ENCODE data around the gene WSCD1. TPM values are rescaled to one million over a fixed set of nuclear protein-coding genes. Genes with fewer than 3 reads are reported as not detected.

WSCD1 gene
- polyA plus RNA-seq, 3 donors, result not detected

DNA sequence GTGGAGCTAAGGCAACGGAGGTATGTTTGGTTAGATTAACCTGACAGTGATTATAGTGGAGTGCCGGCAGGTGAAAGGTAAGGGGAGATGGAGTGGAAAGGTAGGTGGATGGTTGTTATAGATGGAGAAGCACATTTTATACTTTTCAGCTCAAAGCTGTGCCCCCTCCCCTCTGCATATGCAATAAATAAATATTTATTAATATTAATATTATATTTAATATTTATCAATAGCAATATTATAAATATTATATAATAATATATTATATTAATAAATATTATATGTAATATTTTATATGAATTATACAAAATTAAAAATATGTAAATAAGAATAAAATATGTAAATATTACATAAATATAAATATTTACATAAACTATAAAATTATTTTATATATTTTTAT is 70.0 kb downstream of the WSCD1 start:
- WGBS (ENCODE audit: insufficient coverage), result 100% methylated on average over 1 of the region's 2 CpGs
- H3K36me3 ChIP-seq (replicated peaks in 1 of 2; ENCODE audit: control insufficient read depth in 1 of 2, insufficient read depth in 2 of 2, low read length in 2 of 2), result no peaks in the 10 kb centered on the region
- peak overlapping the region in 1 of 7 donors; percentile 19 for H3K27ac Mint-ChIP-seq
- no peak overlapping the region for H3K27ac ChIP-seq (ENCODE audit: low read depth in 1 of 2, low read length in 2 of 2)
- H3K4me1 Mint-ChIP-seq, result no peaks in the 10 kb centered on the region
- H3K36me3 Mint-ChIP-seq, result no peaks in the 10 kb centered on the region
- H3K4me1 ChIP-seq (ENCODE audit: control insufficient read depth in 1 of 2, insufficient read depth in 2 of 2, low read length in 2 of 2), result no peaks in the 10 kb centered on the region
- H3K9me3 ChIP-seq (replicated peaks in 1 of 2; ENCODE audit: control insufficient read depth in 1 of 2, insufficient read depth in 1 of 2, low read length in 2 of 2), result no peaks in the 10 kb centered on the region
- H4K20me1 ChIP-seq (ENCODE audit: insufficient read depth, low read length), result no peaks in the 10 kb centered on the region
- TF ChIP-seq, protein P1, sequence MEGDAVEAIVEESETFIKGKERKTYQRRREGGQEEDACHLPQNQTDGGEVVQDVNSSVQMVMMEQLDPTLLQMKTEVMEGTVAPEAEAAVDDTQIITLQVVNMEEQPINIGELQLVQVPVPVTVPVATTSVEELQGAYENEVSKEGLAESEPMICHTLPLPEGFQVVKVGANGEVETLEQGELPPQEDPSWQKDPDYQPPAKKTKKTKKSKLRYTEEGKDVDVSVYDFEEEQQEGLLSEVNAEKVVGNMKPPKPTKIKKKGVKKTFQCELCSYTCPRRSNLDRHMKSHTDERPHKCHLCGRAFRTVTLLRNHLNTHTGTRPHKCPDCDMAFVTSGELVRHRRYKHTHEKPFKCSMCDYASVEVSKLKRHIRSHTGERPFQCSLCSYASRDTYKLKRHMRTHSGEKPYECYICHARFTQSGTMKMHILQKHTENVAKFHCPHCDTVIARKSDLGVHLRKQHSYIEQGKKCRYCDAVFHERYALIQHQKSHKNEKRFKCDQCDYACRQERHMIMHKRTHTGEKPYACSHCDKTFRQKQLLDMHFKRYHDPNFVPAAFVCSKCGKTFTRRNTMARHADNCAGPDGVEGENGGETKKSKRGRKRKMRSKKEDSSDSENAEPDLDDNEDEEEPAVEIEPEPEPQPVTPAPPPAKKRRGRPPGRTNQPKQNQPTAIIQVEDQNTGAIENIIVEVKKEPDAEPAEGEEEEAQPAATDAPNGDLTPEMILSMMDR (IDR thresholded peaks at IDR 0.05), result no peak
- no peaks in the 10 kb centered on the region for H3K79me2 ChIP-seq (ENCODE audit: insufficient read depth, low read length)
- H3K4me3 ChIP-seq (replicated peaks in 1 of 3; ENCODE audit: low read depth in 2 of 3, low read length in 3 of 3), result no peak overlapping the region
- H3K27me3 Mint-ChIP-seq (ENCODE audit: low read depth in 3 of 3), result peaks cover 2 to 8% (median 2%) of the 10 kb centered on the region in 3 donors
- no peak overlapping the region for H2AFZ ChIP-seq (ENCODE audit: insufficient read depth, low read depth, low read length, poor library complexity, severe bottlenecking)
- no peak for DNase-seq
- H3K27me3 ChIP-seq (ENCODE audit: control insufficient read depth in 2 of 2, insufficient read depth in 2 of 2, low read length in 2 of 2), result no peaks in the 10 kb centered on the region
- H3K4me3 Mint-ChIP-seq, result no peak overlapping the region
- intact Hi-C loops (cut with micrococcal nuclease), result no loop called here
- H3K9me3 Mint-ChIP-seq, result peaks cover 0 to 2% (median 0%) of the 10 kb centered on the region in 7 donors
- H3K9ac ChIP-seq (ENCODE audit: insufficient read depth, low read length, poor library complexity, severe bottlenecking), result no peak overlapping the region
- no peak overlapping the region for H3K4me2 ChIP-seq (replicated peaks; ENCODE audit: extremely low read depth, low read length, poor library complexity, severe bottlenecking)

DNA sequence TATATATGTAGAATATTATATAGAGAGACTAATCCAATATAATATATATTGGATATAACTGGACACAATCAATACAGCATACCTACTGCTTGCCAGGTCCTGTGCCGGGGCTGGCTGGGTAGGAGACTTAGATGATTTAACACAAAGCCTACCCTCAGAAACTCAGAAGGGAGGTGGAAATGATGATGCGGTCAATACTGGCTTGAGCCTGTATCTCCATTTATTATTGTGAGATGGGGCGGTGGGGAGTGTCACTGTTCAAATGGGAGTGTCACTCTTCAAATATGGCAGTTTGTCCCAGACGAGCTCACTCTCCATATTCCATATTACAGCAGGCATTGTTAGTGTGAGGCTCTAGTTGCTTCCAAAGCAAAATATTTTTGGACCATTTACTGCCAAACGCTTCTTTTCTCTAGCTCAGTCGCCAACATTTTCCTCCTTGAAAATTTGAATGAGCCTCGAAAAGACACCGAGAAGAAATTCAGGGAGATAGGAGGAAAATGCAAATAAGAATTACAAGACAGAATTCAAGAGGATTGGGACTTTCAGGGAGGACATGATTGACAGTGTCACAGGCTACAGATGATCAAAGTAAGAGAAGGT is 70.7 kb downstream of the WSCD1 start:
- intact Hi-C loops (cut with micrococcal nuclease), result no loop called here
- Histone ChIP-seq H4K20me1 (ENCODE audit: insufficient read depth, low read length) (no peaks in the 10 kb centered on the region), H3K4me3 (replicated peaks in 1 of 3; ENCODE audit: low read depth in 2 of 3, low read length in 3 of 3) (no peak overlapping the region), H3K79me2 (ENCODE audit: insufficient read depth, low read length) (no peaks in the 10 kb centered on the region), H3K4me1 (ENCODE audit: control insufficient read depth in 1 of 2, insufficient read depth in 2 of 2, low read length in 2 of 2) (no peaks in the 10 kb centered on the region), H2AFZ (ENCODE audit: insufficient read depth, low read depth, low read length, poor library complexity, severe bottlenecking) (no peak overlapping the region), H3K27ac (ENCODE audit: low read depth in 1 of 2, low read length in 2 of 2) (no peak overlapping the region), H3K36me3 (replicated peaks in 1 of 2; ENCODE audit: control insufficient read depth in 1 of 2, insufficient read depth in 2 of 2, low read length in 2 of 2) (no peaks in the 10 kb centered on the region), H3K9ac (ENCODE audit: insufficient read depth, low read length, poor library complexity, severe bottlenecking) (no peak overlapping the region), H3K27me3 (ENCODE audit: control insufficient read depth in 2 of 2, insufficient read depth in 2 of 2, low read length in 2 of 2) (no peaks in the 10 kb centered on the region), H3K4me2 (replicated peaks; ENCODE audit: extremely low read depth, low read length, poor library complexity, severe bottlenecking) (no peak overlapping the region), H3K9me3 (replicated peaks in 1 of 2; ENCODE audit: control insufficient read depth in 1 of 2, insufficient read depth in 1 of 2, low read length in 2 of 2) (no peaks in the 10 kb centered on the region)
- TF ChIP-seq, protein P1 (IDR thresholded peaks at IDR 0.05), result no peak
- Mint-ChIP-seq H3K27ac (no peak overlapping the region), H3K4me3 (no peak overlapping the region), H3K36me3 (no peaks in the 10 kb centered on the region), H3K4me1 (no peaks in the 10 kb centered on the region), H3K9me3 (peaks cover 0 to 2% (median 0%) of the 10 kb centered on the region in 7 donors), H3K27me3 (ENCODE audit: low read depth in 3 of 3) (peaks cover 2 to 8% (median 2%) of the 10 kb centered on the region in 3 donors)
- no peak for DNase-seq
- WGBS (ENCODE audit: insufficient coverage), result 94% methylated on average over 2 of the region's 8 CpGs
